ENCODE measurements around the gene SBF2. TPM values are rescaled to one million over a fixed set of nuclear protein-coding genes. Genes with fewer than 3 reads are reported as not detected.
A peak's percentile ranks its signal among the peaks of the same experiment; 100 is the strongest.

SBF2 gene
- total RNA-seq, 1 experiment from 2014 or later: 31.3 TPM

DNA sequence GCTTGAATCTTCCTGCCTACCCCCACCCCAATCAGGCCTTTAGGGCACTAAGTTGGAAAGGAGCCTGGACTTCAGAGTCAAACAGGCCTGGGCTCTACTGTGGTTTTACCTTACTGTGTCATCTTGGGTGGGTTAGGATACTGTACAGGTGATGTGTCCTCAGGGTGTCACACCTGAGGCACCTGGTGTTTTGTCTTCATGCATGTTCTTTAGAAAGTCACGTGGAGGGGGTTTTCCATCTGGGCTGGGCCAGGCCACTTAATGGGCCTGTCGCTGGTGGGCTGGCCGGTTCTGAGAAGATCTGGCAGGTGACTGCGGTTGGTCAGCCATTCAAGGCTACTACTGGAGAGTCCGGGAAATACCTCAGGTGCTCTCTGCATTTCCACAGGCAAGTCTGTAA lies 537.6 kb downstream of the SBF2 start:
- intact Hi-C loops (cut with micrococcal nuclease): loop anchor here (10.0 kb wide), 1 partner anchor 978 kb away; no protein-coding TSS in a partner anchor
- BruUV-seq (replicated peaks): no TSS peak
- H3K4me2 ChIP-seq (ENCODE audit: low read length): no peak overlapping the region
- H4K20me1 ChIP-seq (ENCODE audit: low read length): no peaks in the 10 kb centered on the region
- no peaks in the 10 kb centered on the region for H3F3A ChIP-seq (ENCODE audit: low read length, unreplicated experiment)
- H3K79me2 ChIP-seq (ENCODE audit: low read length): no peaks in the 10 kb centered on the region
- CTCF ChIA-PET: interaction anchor here (0.5 kb wide), 1 partner anchor 92 kb away, joined by 3 read pairs; the partner anchor contains the start of gene SWAP70
- TF ChIP-seq, protein P1, sequence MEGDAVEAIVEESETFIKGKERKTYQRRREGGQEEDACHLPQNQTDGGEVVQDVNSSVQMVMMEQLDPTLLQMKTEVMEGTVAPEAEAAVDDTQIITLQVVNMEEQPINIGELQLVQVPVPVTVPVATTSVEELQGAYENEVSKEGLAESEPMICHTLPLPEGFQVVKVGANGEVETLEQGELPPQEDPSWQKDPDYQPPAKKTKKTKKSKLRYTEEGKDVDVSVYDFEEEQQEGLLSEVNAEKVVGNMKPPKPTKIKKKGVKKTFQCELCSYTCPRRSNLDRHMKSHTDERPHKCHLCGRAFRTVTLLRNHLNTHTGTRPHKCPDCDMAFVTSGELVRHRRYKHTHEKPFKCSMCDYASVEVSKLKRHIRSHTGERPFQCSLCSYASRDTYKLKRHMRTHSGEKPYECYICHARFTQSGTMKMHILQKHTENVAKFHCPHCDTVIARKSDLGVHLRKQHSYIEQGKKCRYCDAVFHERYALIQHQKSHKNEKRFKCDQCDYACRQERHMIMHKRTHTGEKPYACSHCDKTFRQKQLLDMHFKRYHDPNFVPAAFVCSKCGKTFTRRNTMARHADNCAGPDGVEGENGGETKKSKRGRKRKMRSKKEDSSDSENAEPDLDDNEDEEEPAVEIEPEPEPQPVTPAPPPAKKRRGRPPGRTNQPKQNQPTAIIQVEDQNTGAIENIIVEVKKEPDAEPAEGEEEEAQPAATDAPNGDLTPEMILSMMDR (conservative IDR thresholded peaks at IDR 0.05; ENCODE audit: low read depth, low read length): no peak
- TF ChIP-seq EZH2 (IDR thresholded peaks at IDR 0.05; ENCODE audit: low read length, unreplicated experiment) (no peak), EZH2phosphoT487 (IDR thresholded peaks at IDR 0.05; ENCODE audit: borderline replicate concordance, low read length) (no peak)
- DNase-seq: peak; percentile 43
- H2AFZ ChIP-seq (ENCODE audit: low read length): no peak overlapping the region
- no peaks in the 10 kb centered on the region for H3K9me3 ChIP-seq (ENCODE audit: low read length)
- POLR2A ChIA-PET (ENCODE audit: unreplicated experiment): interaction anchor here (0.6 kb wide), 1 partner anchor 183 kb away, joined by 6 read pairs; the partner anchor contains the start of gene WEE1
- ATAC-seq: no peak
- H3K9me2 ChIP-seq (replicated peaks; ENCODE audit: low read length): no peaks in the 10 kb centered on the region
- H3K36me3 ChIP-seq (ENCODE audit: low read depth, low read length): no peaks in the 10 kb centered on the region
- peaks cover 53% of the 10 kb centered on the region for H3K4me1 ChIP-seq (ENCODE audit: insufficient read depth, low read length)
- no peaks in the 10 kb centered on the region for H3K27me3 ChIP-seq (ENCODE audit: low read length)
- no peak overlapping the region for H3K4me3 ChIP-seq (ENCODE audit: low read length)
- no peak overlapping the region for H3K27ac ChIP-seq (ENCODE audit: low read length)
- no peak overlapping the region for H3K9ac ChIP-seq (ENCODE audit: low read length)

DNA sequence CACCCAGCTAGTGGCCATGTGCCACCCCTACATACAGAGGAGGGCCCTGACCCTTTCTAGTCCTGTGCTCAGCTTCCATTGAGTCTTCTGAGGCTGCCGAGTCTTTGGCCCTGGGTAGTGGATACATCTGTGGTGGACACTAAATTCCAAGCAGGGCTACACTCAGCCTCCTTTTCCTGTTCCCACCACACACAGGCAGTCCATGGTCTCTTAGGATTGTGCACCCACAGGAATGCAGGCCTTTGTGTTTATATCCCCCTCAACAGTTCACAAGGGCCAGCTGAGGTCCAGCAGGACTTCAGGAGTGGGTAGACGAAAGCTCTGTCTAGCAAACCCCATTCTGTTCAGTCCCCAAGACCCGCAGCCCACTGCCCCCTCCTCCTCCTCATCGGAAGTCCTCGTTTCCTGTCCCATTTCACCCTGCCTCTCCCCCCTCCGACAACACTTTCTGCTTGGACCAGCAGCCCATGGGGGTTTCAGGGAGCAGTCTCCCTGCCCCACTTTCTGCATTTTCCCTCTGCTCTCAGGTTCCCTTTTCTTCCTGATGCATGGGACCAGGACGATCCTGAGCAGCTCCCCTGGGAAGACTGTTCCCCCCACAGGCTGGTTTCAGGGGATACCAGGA lies 538.3 kb downstream of the SBF2 start:
- no peak overlapping the region for H3K9ac ChIP-seq (ENCODE audit: low read length)
- no peaks in the 10 kb centered on the region for H3K36me3 ChIP-seq (ENCODE audit: low read depth, low read length)
- ATAC-seq (no peak), DNase-seq (no peak)
- no peaks in the 10 kb centered on the region for H4K20me1 ChIP-seq (ENCODE audit: low read length)
- intact Hi-C loops (cut with micrococcal nuclease): loop anchor here (10.0 kb wide), 1 partner anchor 979 kb away; no protein-coding TSS in a partner anchor
- H3K9me2 ChIP-seq (replicated peaks; ENCODE audit: low read length): no peaks in the 10 kb centered on the region
- no peak for TF ChIP-seq EZH2 (IDR thresholded peaks at IDR 0.05; ENCODE audit: low read length, unreplicated experiment)
- TF ChIP-seq, protein P1 (conservative IDR thresholded peaks at IDR 0.05; ENCODE audit: low read depth, low read length): no peak
- H2AFZ ChIP-seq (ENCODE audit: low read length): no peak overlapping the region
- ChIA-PET POLR2A (ENCODE audit: unreplicated experiment) (no interaction called here), CTCF (no interaction called here)
- peaks cover 53% of the 10 kb centered on the region for H3K4me1 ChIP-seq (ENCODE audit: insufficient read depth, low read length)
- H3F3A ChIP-seq (ENCODE audit: low read length, unreplicated experiment): no peaks in the 10 kb centered on the region
- no peak overlapping the region for H3K4me3 ChIP-seq (ENCODE audit: low read length)
- no peaks in the 10 kb centered on the region for H3K27me3 ChIP-seq (ENCODE audit: low read length)
- BruUV-seq (replicated peaks): no TSS peak
- no peaks in the 10 kb centered on the region for H3K79me2 ChIP-seq (ENCODE audit: low read length)
- H3K9me3 ChIP-seq (ENCODE audit: low read length): no peaks in the 10 kb centered on the region
- H3K27ac ChIP-seq (ENCODE audit: low read length): no peak overlapping the region
- H3K4me2 ChIP-seq (ENCODE audit: low read length): no peak overlapping the region

DNA sequence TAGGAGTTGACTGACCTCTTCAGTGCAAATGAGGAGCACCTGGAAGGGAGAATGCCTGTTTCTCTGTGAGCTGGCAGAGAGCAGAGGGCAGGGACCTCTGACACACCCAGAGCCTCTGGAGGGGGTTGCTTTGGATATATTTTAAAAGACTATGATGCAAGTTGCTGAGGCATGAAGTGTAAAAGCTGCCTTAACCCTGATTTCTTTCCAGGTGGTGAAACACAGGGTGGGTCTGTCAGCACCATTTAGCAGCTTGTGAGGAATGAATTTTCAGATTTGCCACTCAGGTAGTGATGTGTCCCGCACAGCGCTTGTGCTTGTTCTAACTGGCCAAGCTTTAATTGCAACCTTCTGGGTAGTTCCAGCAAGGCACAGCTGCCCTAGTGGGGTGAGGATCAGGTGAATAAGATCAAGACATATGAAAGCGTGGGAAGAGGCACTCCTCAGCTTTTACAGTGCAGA lies 540.0 kb downstream of the SBF2 start:
- POLR2A ChIA-PET (ENCODE audit: unreplicated experiment): no interaction called here
- H3K4me1 ChIP-seq (ENCODE audit: insufficient read depth, low read length): peaks cover 42% of the 10 kb centered on the region
- no peaks in the 10 kb centered on the region for H3K36me3 ChIP-seq (ENCODE audit: low read depth, low read length)
- ATAC-seq (no peak), DNase-seq (no peak)
- CTCF ChIA-PET: no interaction called here
- no peaks in the 10 kb centered on the region for H3K9me3 ChIP-seq (ENCODE audit: low read length)
- H3K27me3 ChIP-seq (ENCODE audit: low read length): no peaks in the 10 kb centered on the region
- no peak overlapping the region for H3K9ac ChIP-seq (ENCODE audit: low read length)
- no peaks in the 10 kb centered on the region for H3K79me2 ChIP-seq (ENCODE audit: low read length)
- H3K4me2 ChIP-seq (ENCODE audit: low read length): 0 out of 2 replicates have a peak overlapping the region, but pooled peaks have one; percentile 5
- H2AFZ ChIP-seq (ENCODE audit: low read length): no peak overlapping the region
- BruUV-seq (replicated peaks): no TSS peak
- H3K27ac ChIP-seq (ENCODE audit: low read length): no peak overlapping the region
- no peaks in the 10 kb centered on the region for H3K9me2 ChIP-seq (replicated peaks; ENCODE audit: low read length)
- TF ChIP-seq EZH2phosphoT487 (IDR thresholded peaks at IDR 0.05; ENCODE audit: borderline replicate concordance, low read length): no peak
- no peak for TF ChIP-seq EZH2 (IDR thresholded peaks at IDR 0.05; ENCODE audit: low read length, unreplicated experiment)
- TF ChIP-seq, protein P1 (conservative IDR thresholded peaks at IDR 0.05; ENCODE audit: low read depth, low read length): no peak
- intact Hi-C loops (cut with micrococcal nuclease): loop anchor here (10.0 kb wide), 1 partner anchor 981 kb away; no protein-coding TSS in a partner anchor
- no peaks in the 10 kb centered on the region for H3F3A ChIP-seq (ENCODE audit: low read length, unreplicated experiment)
- H3K4me3 ChIP-seq (ENCODE audit: low read length): no peak overlapping the region
- no peaks in the 10 kb centered on the region for H4K20me1 ChIP-seq (ENCODE audit: low read length)
